Right lobe of liver (tissue), 6 donors: ENCODE data around the gene ULK1. TPM values are rescaled to one million over a fixed set of nuclear protein-coding genes. Genes with fewer than 3 reads are reported as not detected.

Source experiments
- ATAC-seq, 4 donors: fragments of 200-7000 bp; cut with Tn5 transposase; one replicate each; pipeline ENCODE4 v1.9.1; 2020; ENCODE audit warnings: mild to moderate bottlenecking in 4 of 4, moderate library complexity in 4 of 4
- DNase-seq, 3 donors: peaks; one replicate each; pipeline ENCODE4 v3.0.0-alpha.2; 2020
- H3K27ac ChIP-seq, 3 donors: fragments of 200-600 bp; one replicate each; pipeline ENCODE4 v1.8.0; 2022
- H3K27me3 ChIP-seq, 2 donors: fragments of 200-600 bp; one replicate each; pipeline ENCODE4 v1.8.0; 2022
- H3K36me3 ChIP-seq, 4 donors: fragments of 200-600 bp; sonication (generic) in 1 of 4; one replicate each; pipeline versions ENCODE4 v1.5.1 to v1.8.0; 2017 to 2022; ENCODE audit warnings: control low read depth in 1 of 4
- H3K4me1 ChIP-seq, 4 donors: fragments of 200-600 bp; sonication (generic) in 1 of 4; one replicate each; pipeline versions ENCODE4 v1.5.1 to v1.8.0; 2017 to 2022; ENCODE audit warnings: control low read depth in 1 of 4
- H3K4me3 ChIP-seq, 3 donors: fragments of 200-600 bp; one replicate each; pipeline ENCODE4 v1.8.0; 2022
- H3K9me3 ChIP-seq, 4 donors: fragments of 200-600 bp; sonication (generic) in 1 of 4; one replicate each; pipeline versions ENCODE4 v1.5.1 to v1.8.0; 2017 to 2022; ENCODE audit warnings: control low read depth in 1 of 4
- POLR2A ChIP-seq: fragments of 450-650 bp; IDR thresholded peaks from one replicate; pipeline ENCODE4 v1.6.1; 2017; ENCODE audit warnings: antibody characterized with exemption, mild to moderate bottlenecking
- WGBS: methylation state at CpG from one replicate; pipeline ENCODE4 v1.1.6; 2018; ENCODE audit warnings: low coverage, low lambda C conversion rate; ENCODE audit not compliant: insufficient coverage; ENCODE audit errors: missing lambda C conversion rate; 5-methylcytosine and 5-hydroxymethylcytosine counted together
- intact Hi-C, 2 donors: fragments of 100-400 bp; cut with DNase I; formaldehyde crosslinking; loops; one replicate each; pipeline versions ENCODE4 v1.11.2 to v1.14.1; 2022
- total RNA-seq, 6 experiments: library from RNA; depleted of rRNA in 2 of 6; stranded (reverse); fragments of >200 nt in 2 of 6; fragmentation: NEBNext Ultra II Directional in 3 of 6; extraction: Animal tissue kit (Norgen Biotek cat#: 25700) in 3 of 6; gene quantifications; one replicate each; pipeline versions ENCODE4 v1.1.0 to v1.2.4, GENCODE V29; 2016 to 2023
- TF ChIP-seq, protein P1 (sequence below), 4 donors: fragments of 200-600 bp in 3 of 4; fragments of 450-650 bp in 1 of 4; IDR thresholded peaks; one replicate each; pipeline versions ENCODE4 v1.5.1 to v1.8.0; 2016 to 2022; ENCODE audit warnings: antibody characterized with exemption in 4 of 4, mild to moderate bottlenecking in 2 of 4
- donor health status: DM: no; HTN: yes; CAD: no.
- donor health status: DM: no; HTN: no; CAD: no.
- donor health status: DM: no; HTN: no; CAD: no.
- donor health status: DM: no; HTN: yes; CAD: no.
- donor health status: DM: no; HTN: yes; CAD: no.

The ULK1 gene
- total RNA-seq, 6 experiments from 2014 or later, result 14.5 to 39.0 (median 20.5) TPM

DNA sequence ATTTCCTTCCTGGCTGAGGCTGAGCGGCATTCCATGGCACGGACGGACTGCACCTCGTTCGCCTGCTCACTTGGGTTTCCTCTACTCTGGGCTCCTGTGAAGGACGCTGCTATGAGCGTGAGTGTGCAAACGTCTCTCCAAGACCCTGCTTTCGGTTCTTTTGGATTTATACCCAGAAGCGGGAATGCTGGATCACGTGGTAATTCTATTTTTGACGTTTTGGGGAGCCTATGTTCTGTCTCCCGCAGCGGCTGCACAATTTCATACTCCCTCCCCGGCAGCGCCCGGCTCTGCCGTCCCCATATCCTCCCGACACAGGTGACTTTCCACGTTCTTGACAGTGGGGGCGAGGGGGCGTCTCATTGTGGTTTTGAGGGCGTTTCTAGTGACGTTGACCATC lies 45.7 kb upstream of the ULK1 start:
- no peak overlapping the region for H3K4me3 ChIP-seq
- no peak overlapping the region for H3K27ac ChIP-seq
- H3K27me3 ChIP-seq, result no peaks in the 10 kb centered on the region
- DNase-seq (no peak), ATAC-seq (no peak)
- intact Hi-C loops, result no loop called here
- TF ChIP-seq POLR2A, result no peak
- TF ChIP-seq, protein P1, sequence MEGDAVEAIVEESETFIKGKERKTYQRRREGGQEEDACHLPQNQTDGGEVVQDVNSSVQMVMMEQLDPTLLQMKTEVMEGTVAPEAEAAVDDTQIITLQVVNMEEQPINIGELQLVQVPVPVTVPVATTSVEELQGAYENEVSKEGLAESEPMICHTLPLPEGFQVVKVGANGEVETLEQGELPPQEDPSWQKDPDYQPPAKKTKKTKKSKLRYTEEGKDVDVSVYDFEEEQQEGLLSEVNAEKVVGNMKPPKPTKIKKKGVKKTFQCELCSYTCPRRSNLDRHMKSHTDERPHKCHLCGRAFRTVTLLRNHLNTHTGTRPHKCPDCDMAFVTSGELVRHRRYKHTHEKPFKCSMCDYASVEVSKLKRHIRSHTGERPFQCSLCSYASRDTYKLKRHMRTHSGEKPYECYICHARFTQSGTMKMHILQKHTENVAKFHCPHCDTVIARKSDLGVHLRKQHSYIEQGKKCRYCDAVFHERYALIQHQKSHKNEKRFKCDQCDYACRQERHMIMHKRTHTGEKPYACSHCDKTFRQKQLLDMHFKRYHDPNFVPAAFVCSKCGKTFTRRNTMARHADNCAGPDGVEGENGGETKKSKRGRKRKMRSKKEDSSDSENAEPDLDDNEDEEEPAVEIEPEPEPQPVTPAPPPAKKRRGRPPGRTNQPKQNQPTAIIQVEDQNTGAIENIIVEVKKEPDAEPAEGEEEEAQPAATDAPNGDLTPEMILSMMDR (IDR thresholded peaks at IDR 0.05), result no peak
- WGBS, result 89% methylated on average over 16 of the region's 24 CpGs
- H3K4me1 ChIP-seq, result no peaks in the 10 kb centered on the region
- no peaks in the 10 kb centered on the region for H3K9me3 ChIP-seq
- H3K36me3 ChIP-seq, result no peaks in the 10 kb centered on the region

DNA sequence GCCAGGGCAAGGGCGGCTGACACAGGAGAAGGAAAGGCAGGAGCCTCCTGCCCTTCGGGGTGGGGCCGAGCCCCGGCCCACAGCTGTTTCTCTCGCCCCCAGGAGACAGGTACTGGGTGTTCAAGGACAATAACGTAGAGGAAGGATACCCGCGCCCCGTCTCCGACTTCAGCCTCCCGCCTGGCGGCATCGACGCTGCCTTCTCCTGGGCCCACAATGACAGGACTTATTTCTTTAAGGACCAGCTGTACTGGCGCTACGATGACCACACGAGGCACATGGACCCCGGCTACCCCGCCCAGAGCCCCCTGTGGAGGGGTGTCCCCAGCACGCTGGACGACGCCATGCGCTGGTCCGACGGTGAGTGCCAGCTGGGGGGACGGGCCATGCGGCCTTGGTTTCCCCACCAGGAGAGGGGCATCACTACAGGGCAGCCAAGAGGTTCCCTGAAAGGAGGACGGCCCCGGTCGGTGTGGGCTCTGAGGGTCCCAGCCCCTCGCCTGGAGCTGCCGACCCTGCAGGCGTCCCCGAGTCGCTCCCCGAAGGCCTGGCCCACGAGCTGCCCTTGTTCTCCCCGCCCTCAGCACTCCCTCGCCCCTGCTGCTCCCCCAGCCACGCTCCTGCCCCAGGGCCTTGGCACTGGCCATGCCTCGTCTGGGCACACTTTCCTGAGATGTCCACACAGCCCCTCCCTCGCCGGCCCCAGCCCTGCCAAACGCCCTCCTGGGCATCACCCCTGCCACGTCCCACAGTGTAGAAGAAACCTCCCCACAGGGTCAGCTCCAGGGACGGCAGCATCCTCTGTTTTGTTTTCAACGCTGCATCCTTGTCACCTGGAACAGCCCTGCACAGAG lies 44.5 kb upstream of the ULK1 start:
- no peak for DNase-seq
- intact Hi-C loops, result loop anchor here (5.0 to 10.0 kb wide), 3 partner anchors 85 to 152 kb away; partner anchors contain the start of gene EP400 (in 1 of the 2)

GRCh38 chr12:131850856-131851559 lies 43.4 kb upstream of the ULK1 start:
- Histone ChIP-seq H3K4me1 (no peaks in the 10 kb centered on the region), H3K9me3 (no peaks in the 10 kb centered on the region), H3K27me3 (no peaks in the 10 kb centered on the region), H3K36me3 (no peaks in the 10 kb centered on the region), H3K27ac (no peak overlapping the region), H3K4me3 (no peak overlapping the region)
- ATAC-seq, result peak in 3 of 4 donors; percentile 89 to 99 (median 96)
- TF ChIP-seq POLR2A, result no peak
- TF ChIP-seq, protein P1 (IDR thresholded peaks at IDR 0.05), result peak; percentile 66 to 81 (median 72)
- 40% methylated on average over 1 of the region's 41 CpGs for WGBS
- intact Hi-C loops, result loop anchor here (5.0 to 10.0 kb wide), 3 partner anchors 84 to 151 kb away; partner anchors contain the start of gene EP400 (in 1 of the 2)
- peak in 2 of 3 donors; percentile 72 to 78 for DNase-seq

More for the DNA sequence above, 44.5 kb upstream of the ULK1 start:
- Histone ChIP-seq H3K27me3 (no peaks in the 10 kb centered on the region), H3K9me3 (no peaks in the 10 kb centered on the region), H3K4me3 (no peak overlapping the region), H3K4me1 (no peaks in the 10 kb centered on the region), H3K36me3 (no peaks in the 10 kb centered on the region), H3K27ac (no peak overlapping the region)
- WGBS, result 85% methylated on average over 12 of the region's 47 CpGs
- ATAC-seq, result no peak
- no peak for TF ChIP-seq POLR2A
- TF ChIP-seq, protein P1 (IDR thresholded peaks at IDR 0.05), result no peak

- no peaks in the 10 kb centered on the region for H3K9me3 ChIP-seq
- no peak for DNase-seq
- 80% methylated on average over 3 of the region's 37 CpGs for WGBS
- no peaks in the 10 kb centered on the region for H3K4me1 ChIP-seq
- no peak overlapping the region for H3K27ac ChIP-seq
- no peak for ATAC-seq
- no peak overlapping the region for H3K4me3 ChIP-seq
- H3K36me3 ChIP-seq, result no peaks in the 10 kb centered on the region
- intact Hi-C loops, result loop anchor here (5.0 to 10.0 kb wide), 3 partner anchors 83 to 150 kb away; partner anchors contain the start of gene EP400 (in 1 of the 2)
- no peak for TF ChIP-seq POLR2A
- TF ChIP-seq, protein P1 (IDR thresholded peaks at IDR 0.05), result no peak
- H3K27me3 ChIP-seq, result no peaks in the 10 kb centered on the region
These were observed 42.5 kb upstream of the ULK1 start for GRCh38 chr12:131851741-131852550.
